Measurements from ENCODE around the gene GPR78.

Gene GPR78

GRCh38 chr4:8586671-8587468, 6.7 kb downstream of the GPR78 start:
- no peak for DNase-seq (ENCODE audit: low spot score)

- no peak for DNase-seq (ENCODE audit: low spot score)
Observed at GRCh38 chr4:8587469-8588195, 7.4 kb downstream of the GPR78 start.

- DNase-seq (ENCODE audit: low spot score), result no peak
Observed at GRCh38 chr4:8588196-8588470, 7.9 kb downstream of the GPR78 start.

- no peak for DNase-seq (ENCODE audit: low spot score)
Observed at GRCh38 chr4:8589336-8589735, 9.1 kb downstream of the GPR78 start.

- DNase-seq (ENCODE audit: low spot score), result no peak
Observed at GRCh38 chr4:8589823-8590545, 9.8 kb downstream of the GPR78 start.

GRCh38 chr4:8590546-8590880, 10.3 kb downstream of the GPR78 start:
- DNase-seq (ENCODE audit: low spot score), result no peak

- DNase-seq (ENCODE audit: low spot score), result no peak
Observed at GRCh38 chr4:8591114-8591513, 10.9 kb downstream of the GPR78 start.

- DNase-seq (ENCODE audit: low spot score), result no peak
Observed at GRCh38 chr4:8591626-8592365, 11.6 kb downstream of the GPR78 start.

GRCh38 chr4:8592366-8593263, 12.4 kb downstream of the GPR78 start, which contains the start of gene CPZ:
Gene CPZ, plus strand, starts transcription at chr4:8592765. Its CDS starts 69 bp downstream, at chr4:8592834.
- DNase-seq (ENCODE audit: low spot score), result no peak

GRCh38 chr4:8593264-8594096, 13.3 kb downstream of the GPR78 start:
- DNase-seq (ENCODE audit: low spot score), result no peak

GRCh38 chr4:8594097-8595038, 14.2 kb downstream of the GPR78 start:
- peak; percentile 92 for DNase-seq (ENCODE audit: low spot score)

GRCh38 chr4:8595237-8596087, 15.3 kb downstream of the GPR78 start:
- DNase-seq (ENCODE audit: low spot score), result no peak

GRCh38 chr4:8596891-8597290, 16.7 kb downstream of the GPR78 start:
- no peak for DNase-seq (ENCODE audit: low spot score)

GRCh38 chr4:8597319-8597718, 17.1 kb downstream of the GPR78 start:
- DNase-seq (ENCODE audit: low spot score), result no peak

GRCh38 chr4:8597791-8598190, 17.6 kb downstream of the GPR78 start:
- DNase-seq (ENCODE audit: low spot score), result no peak

GRCh38 chr4:8598391-8599090, 18.3 kb downstream of the GPR78 start:
- no peak for DNase-seq (ENCODE audit: low spot score)

- no peak for DNase-seq (ENCODE audit: low spot score)
Observed at GRCh38 chr4:8599091-8599460, 18.9 kb downstream of the GPR78 start.

- no peak for DNase-seq (ENCODE audit: low spot score)
Observed at GRCh38 chr4:8599657-8600056, 19.5 kb downstream of the GPR78 start.

All from hepatic stellate cell (primary cell).